Trophoblast cell (in vitro differentiated cells and primary cell): ENCODE results near the gene VPS13D.
"Not testable (repeated sequence)": the region's sequence is repeated elsewhere in the genome, so short reads cannot be mapped to it uniquely, and the experiment has no call there.

Experiments
- DNase-seq, 2 donors: peaks; one replicate each; pipeline ENCODE4 v3.0.0-alpha.2; 2016
- H2AFZ ChIP-seq: 2 replicates; pipeline ENCODE4 v1.6.1; 2013; ENCODE audit warnings: low read length, moderate library complexity, mild to moderate bottlenecking; ENCODE audit not compliant: insufficient read depth, poor library complexity
- H2AK5ac ChIP-seq: 2 replicates; pipeline ENCODE4 v1.6.1; 2013; ENCODE audit warnings: mild to moderate bottlenecking, low read length
- H2BK120ac ChIP-seq: 2 replicates; pipeline ENCODE4 v1.6.1; 2013; ENCODE audit warnings: low read length, mild to moderate bottlenecking, moderate library complexity; ENCODE audit not compliant: insufficient read depth, poor library complexity
- H2BK12ac ChIP-seq: 2 replicates; pipeline ENCODE4 v1.6.1; 2013; ENCODE audit warnings: mild to moderate bottlenecking, low read length, moderate library complexity
- H2BK5ac ChIP-seq: 2 replicates; pipeline ENCODE4 v1.6.1; 2013; ENCODE audit warnings: low read length, low read depth, moderate library complexity, mild to moderate bottlenecking; ENCODE audit not compliant: poor library complexity
- H3K14ac ChIP-seq: 2 replicates; pipeline ENCODE4 v1.6.1; 2013; ENCODE audit warnings: mild to moderate bottlenecking, low read length
- H3K18ac ChIP-seq: 2 replicates; pipeline ENCODE4 v1.6.1; 2013; ENCODE audit warnings: mild to moderate bottlenecking, low read length
- H3K23ac ChIP-seq: 2 replicates; pipeline ENCODE4 v1.6.1; 2013; ENCODE audit warnings: low read length
- H3K27ac ChIP-seq: 2 replicates; pipeline ENCODE4 v1.5.1; 2013; ENCODE audit warnings: low read depth, mild to moderate bottlenecking, inconsistent platforms, low read length, moderate library complexity
- H3K27me3 ChIP-seq: 2 replicates; pipeline ENCODE4 v1.6.1; 2013; ENCODE audit warnings: inconsistent platforms, mild to moderate bottlenecking, low read length, moderate library complexity; ENCODE audit not compliant: insufficient read depth
- H3K36me3 ChIP-seq, 2 experiments: 1 replicate in 1 of 2; 2 replicates in 1 of 2; pipeline ENCODE4 v1.6.1; 2013; ENCODE audit warnings: low read length in 2 of 2, mild to moderate bottlenecking in 2 of 2, moderate library complexity in 1 of 2; ENCODE audit not compliant: insufficient read depth in 2 of 2, control insufficient read depth in 1 of 2
- H3K4ac ChIP-seq: 2 replicates; pipeline ENCODE4 v1.6.1; 2013; ENCODE audit warnings: low read depth, mild to moderate bottlenecking, low read length, moderate library complexity
- H3K4me1 ChIP-seq, 2 experiments: 1 replicate in 1 of 2; 2 replicates in 1 of 2; pipeline ENCODE4 v1.6.1; 2013; ENCODE audit warnings: low read length in 2 of 2, mild to moderate bottlenecking in 2 of 2, moderate library complexity in 1 of 2; ENCODE audit not compliant: insufficient read depth in 2 of 2, control insufficient read depth in 1 of 2
- H3K4me2 ChIP-seq: 2 replicates; pipeline ENCODE4 v1.6.1; 2013; ENCODE audit warnings: inconsistent platforms, mild to moderate bottlenecking, low read length, moderate library complexity
- H3K4me3 ChIP-seq: 2 replicates; pipeline ENCODE4 v1.5.1; 2013; ENCODE audit warnings: mild to moderate bottlenecking, low read depth, low read length, inconsistent platforms
- H3K79me1 ChIP-seq: one replicate; pipeline ENCODE4 v1.6.1; 2013; ENCODE audit warnings: low read length
- H3K79me2 ChIP-seq: 2 replicates; pipeline ENCODE4 v1.6.1; 2013; ENCODE audit warnings: low read length, mild to moderate bottlenecking; ENCODE audit not compliant: control insufficient read depth, insufficient read depth, poor library complexity
- H3K9ac ChIP-seq: 2 replicates; pipeline ENCODE4 v1.6.1; 2013; ENCODE audit warnings: mild to moderate bottlenecking, low read length
- H3K9me3 ChIP-seq: 2 replicates; pipeline ENCODE4 v1.6.1; 2013; ENCODE audit warnings: low read depth, mild to moderate bottlenecking, control low read depth, inconsistent platforms, low read length; ENCODE audit not compliant: insufficient read depth
- H4K12ac ChIP-seq: 2 replicates; pipeline ENCODE4 v1.6.1; 2013; ENCODE audit warnings: low read depth, mild to moderate bottlenecking, low read length, moderate library complexity
- H4K8ac ChIP-seq: 2 replicates; pipeline ENCODE4 v1.6.1; 2013; ENCODE audit warnings: low read depth, mild to moderate bottlenecking, low read length, moderate library complexity
- H4K91ac ChIP-seq: one replicate; pipeline ENCODE4 v1.6.1; 2013; ENCODE audit warnings: low read depth, mild to moderate bottlenecking, low read length, moderate library complexity
- WGBS: extraction: QIAGEN DNeasy Blood & Tissue Kit; methylation state at CpG from one replicate; pipeline ENCODE4 v1.1.7; 2013; ENCODE audit warnings: missing lambda C conversion rate; ENCODE audit not compliant: insufficient read length, insufficient coverage; ENCODE audit errors: extremely low coverage; 5-methylcytosine and 5-hydroxymethylcytosine counted together

Gene VPS13D

DNA sequence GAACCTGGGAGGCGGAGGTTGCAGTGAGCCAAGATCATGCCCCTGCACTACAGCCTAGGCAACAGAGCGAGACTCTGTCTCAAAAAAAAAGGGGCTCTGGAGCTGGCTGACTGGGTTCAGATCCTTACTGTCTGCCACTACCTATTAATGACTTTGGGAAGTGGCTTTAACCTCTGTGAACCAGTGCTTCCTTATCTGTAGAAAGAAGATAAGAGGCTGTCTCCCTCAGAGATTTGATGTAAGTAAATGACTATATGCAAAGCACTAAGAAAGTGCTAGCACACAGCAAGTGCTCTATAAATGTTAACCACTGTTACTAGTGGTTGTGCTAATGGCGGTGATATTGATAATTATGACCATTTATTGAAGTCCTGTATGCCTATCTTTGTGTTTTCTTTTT is 94.6 kb downstream of the VPS13D start:
- no CpG with 5 or more reads among the region's 3 CpGs for WGBS
- H3K9me3 ChIP-seq, result no peaks in the 10 kb centered on the region
- no peaks in the 10 kb centered on the region for H3K27me3 ChIP-seq
- no peak overlapping the region for H2BK12ac ChIP-seq
- H2BK5ac ChIP-seq, result no peak overlapping the region
- no peak overlapping the region for H3K27ac ChIP-seq
- no peak overlapping the region for H2BK120ac ChIP-seq
- no peak overlapping the region for H2AK5ac ChIP-seq
- H3K9ac ChIP-seq, result no peak overlapping the region
- peaks cover 21 to 34% of the 10 kb centered on the region in 2 experiments for H3K36me3 ChIP-seq
- H3K18ac ChIP-seq, result no peak overlapping the region
- no peak overlapping the region for H3K4me3 ChIP-seq
- no peak overlapping the region for H4K8ac ChIP-seq
- no peak overlapping the region for H3K4me2 ChIP-seq
- H3K79me2 ChIP-seq, result no peaks in the 10 kb centered on the region
- no peak overlapping the region for H2AFZ ChIP-seq
- no peaks in the 10 kb centered on the region for H3K79me1 ChIP-seq
- no peak overlapping the region for H3K4ac ChIP-seq
- peaks cover 0 to 2% of the 10 kb centered on the region in 2 experiments for H3K4me1 ChIP-seq
- H3K14ac ChIP-seq, result no peak overlapping the region
- no peak overlapping the region for H4K12ac ChIP-seq
- H3K23ac ChIP-seq, result no peak overlapping the region
- no peak overlapping the region for H4K91ac ChIP-seq
- no peak for DNase-seq

DNA sequence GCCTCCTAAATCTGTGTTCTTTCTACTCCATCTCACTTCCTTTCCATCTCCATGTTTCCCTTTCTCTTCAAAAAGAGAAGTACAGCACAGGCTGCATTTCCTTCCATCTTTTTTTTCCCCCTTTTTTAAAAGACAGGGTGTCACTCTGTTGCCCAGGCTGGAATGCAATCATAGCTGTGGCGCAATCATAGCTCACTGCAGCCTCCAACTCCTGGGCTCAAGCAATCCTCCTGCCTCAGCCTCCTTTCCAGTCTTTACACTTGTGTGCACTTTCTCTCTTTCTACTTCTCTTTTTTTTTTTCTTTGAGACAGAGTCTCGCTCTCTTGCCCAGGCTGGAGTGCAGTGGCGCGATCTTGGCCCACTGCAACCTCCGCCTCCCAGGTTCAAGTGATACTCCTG is 95.1 kb downstream of the VPS13D start:
- no CpG with 5 or more reads among the region's 5 CpGs for whole genome bisulfite sequencing
- H4K8ac ChIP-seq, H3K14ac ChIP-seq, H3K23ac ChIP-seq, H3K18ac ChIP-seq, H2BK12ac ChIP-seq, H3K4me1 ChIP-seq, H3K27ac ChIP-seq, H3K9ac ChIP-seq, H3K4me3 ChIP-seq, H3K27me3 ChIP-seq, H4K12ac ChIP-seq, H4K91ac ChIP-seq, H3K9me3 ChIP-seq, H2AK5ac ChIP-seq, H2BK5ac ChIP-seq, H3K4me2 ChIP-seq, H3K79me2 ChIP-seq, DNase-seq, H2AFZ ChIP-seq, H2BK120ac ChIP-seq, H3K4ac ChIP-seq, H3K79me1 ChIP-seq: not testable (repeated sequence)
- H3K36me3 ChIP-seq, result peaks cover 19 to 31% of the 10 kb centered on the region in 2 experiments

DNA sequence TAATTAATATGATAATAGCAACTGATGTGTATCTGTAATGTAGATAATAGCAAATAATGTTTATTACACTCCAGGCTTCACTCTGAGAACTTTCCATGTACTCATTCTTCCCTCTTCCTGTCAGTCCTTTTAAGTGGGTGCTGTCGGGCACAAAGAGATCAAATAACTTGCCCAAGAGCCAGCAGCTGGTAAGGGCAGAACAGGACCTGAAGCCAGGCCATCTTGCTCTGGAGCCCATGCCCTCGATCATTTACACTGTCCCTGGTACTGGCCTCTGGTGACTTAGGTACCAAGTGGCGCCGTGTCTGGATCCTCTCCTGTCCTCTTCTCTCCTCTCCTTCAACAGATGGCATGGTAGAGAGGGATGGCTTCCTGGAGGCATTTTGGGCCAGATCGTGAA is 97.2 kb downstream of the VPS13D start:
- no peak overlapping the region for H4K91ac ChIP-seq

GRCh38 chr1:12327566-12327965 is 97.7 kb downstream of the VPS13D start:
- no peak overlapping the region for H3K18ac ChIP-seq
- WGBS, result no CpG with 5 or more reads among the region's 7 CpGs

More for the DNA sequence above, 97.2 kb downstream of the VPS13D start:
- Histone ChIP-seq H3K18ac (no peak overlapping the region), H3K4ac (no peak overlapping the region), H3K4me1 (peaks cover 0 to 2% of the 10 kb centered on the region in 2 experiments), H2BK5ac (no peak overlapping the region), H3K27ac (no peak overlapping the region), H4K8ac (no peak overlapping the region), H3K27me3 (no peaks in the 10 kb centered on the region), H2AFZ (no peak overlapping the region), H2BK12ac (no peak overlapping the region), H2BK120ac (no peak overlapping the region), H4K12ac (no peak overlapping the region), H3K9ac (no peak overlapping the region), H3K4me3 (no peak overlapping the region), H3K23ac (no peak overlapping the region), H3K36me3 (peaks cover 22 to 27% of the 10 kb centered on the region in 2 experiments), H3K14ac (no peak overlapping the region), H3K79me1 (no peaks in the 10 kb centered on the region), H3K9me3 (no peaks in the 10 kb centered on the region), H2AK5ac (no peak overlapping the region), H3K79me2 (no peaks in the 10 kb centered on the region), H3K4me2 (no peak overlapping the region)
- WGBS, result no CpG with 5 or more reads among the region's 5 CpGs
- DNase-seq, result no peak

More at GRCh38 chr1:12327566-12327965, 97.7 kb downstream of the VPS13D start:
- no peak overlapping the region for H2BK120ac ChIP-seq
- H3K23ac ChIP-seq, result no peak overlapping the region
- H3K27me3 ChIP-seq, result no peaks in the 10 kb centered on the region
- H4K12ac ChIP-seq, result no peak overlapping the region
- peak; percentile 48 to 75 for DNase-seq
- H2AFZ ChIP-seq, result no peak overlapping the region
- H3K4ac ChIP-seq, result no peak overlapping the region
- H3K4me2 ChIP-seq, result no peak overlapping the region
- H2BK12ac ChIP-seq, result no peak overlapping the region
- no peak overlapping the region for H3K14ac ChIP-seq
- peaks cover 0 to 2% of the 10 kb centered on the region in 2 experiments for H3K4me1 ChIP-seq
- no peaks in the 10 kb centered on the region for H3K9me3 ChIP-seq
- H3K9ac ChIP-seq, result no peak overlapping the region
- no peak overlapping the region for H2AK5ac ChIP-seq
- no peak overlapping the region for H4K91ac ChIP-seq
- H3K4me3 ChIP-seq, result no peak overlapping the region
- H2BK5ac ChIP-seq, result no peak overlapping the region
- H3K36me3 ChIP-seq, result peaks cover 20 to 25% of the 10 kb centered on the region in 2 experiments
- H3K79me2 ChIP-seq, result no peaks in the 10 kb centered on the region
- H3K79me1 ChIP-seq, result no peaks in the 10 kb centered on the region
- no peak overlapping the region for H4K8ac ChIP-seq
- no peak overlapping the region for H3K27ac ChIP-seq
